Ecto neural progenitor cell (in vitro differentiated cells): ENCODE results near the gene ANKS1B.
"Not testable (repeated sequence)": the region's sequence is repeated elsewhere in the genome, so short reads cannot be mapped to it uniquely, and the experiment has no call there.

Experiments used
- DNase-seq: peaks from one replicate; pipeline ENCODE4 v3.0.0-alpha.2; 2018; ENCODE audit warnings: low spot score

The ANKS1B gene

GRCh38 chr12:99004799-99005466 lies 979.8 kb downstream of the ANKS1B start:
- peak; percentile 55 for DNase-seq

- DNase-seq = no peak
These were observed 982.0 kb downstream of the ANKS1B start for GRCh38 chr12:99002731-99003130.

GRCh38 chr12:99002156-99002555 lies 982.6 kb downstream of the ANKS1B start:
- no peak for DNase-seq

DNA sequence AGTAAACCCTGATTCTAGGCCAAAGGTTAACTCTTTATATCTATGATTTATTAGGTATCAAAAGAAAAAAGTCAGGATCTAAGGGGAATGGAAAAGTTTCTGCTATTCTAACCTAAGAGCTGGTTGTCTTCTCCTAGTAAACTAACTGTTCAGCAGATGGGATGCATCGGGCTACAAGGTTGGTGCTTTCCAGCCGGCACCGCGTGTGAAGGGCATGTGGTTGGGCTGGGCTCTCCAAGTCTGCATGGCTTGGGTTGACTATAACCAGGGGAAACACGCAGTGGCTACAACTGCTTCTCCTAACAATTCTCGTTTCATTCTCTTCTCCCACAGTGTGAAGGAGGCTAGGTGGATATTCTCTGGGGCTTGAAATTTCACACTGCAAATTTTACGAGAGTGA lies 985.2 kb downstream of the ANKS1B start:
- DNase-seq = no peak

DNA sequence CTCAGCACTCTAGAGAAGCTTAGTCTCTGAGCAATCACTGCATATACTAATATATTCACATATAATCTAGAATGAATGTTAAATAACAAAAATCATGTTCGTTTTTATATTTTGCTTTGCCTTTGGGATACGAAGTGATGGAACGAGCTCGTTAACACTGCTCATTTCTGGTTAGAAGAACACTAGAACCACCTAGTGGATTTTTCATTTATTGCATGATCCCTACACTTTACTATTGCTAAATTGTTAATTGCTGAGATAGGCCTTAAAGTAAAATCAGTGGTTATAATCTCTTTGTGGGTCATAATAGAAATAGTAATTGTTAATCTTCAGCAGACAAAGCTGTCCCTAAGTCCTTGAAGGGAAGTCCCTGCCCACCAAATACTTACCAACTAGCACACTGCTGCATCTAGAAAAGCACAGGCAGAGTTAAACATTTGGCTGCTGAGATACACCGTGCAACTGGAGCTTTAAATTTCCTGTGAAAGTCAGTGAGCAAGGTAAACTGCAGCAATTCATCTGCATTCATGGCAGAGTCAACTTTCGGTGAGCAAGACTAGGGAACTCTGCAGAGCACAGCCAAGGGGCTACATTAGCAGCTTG lies 985.9 kb downstream of the ANKS1B start:
- DNase-seq = no peak

DNA sequence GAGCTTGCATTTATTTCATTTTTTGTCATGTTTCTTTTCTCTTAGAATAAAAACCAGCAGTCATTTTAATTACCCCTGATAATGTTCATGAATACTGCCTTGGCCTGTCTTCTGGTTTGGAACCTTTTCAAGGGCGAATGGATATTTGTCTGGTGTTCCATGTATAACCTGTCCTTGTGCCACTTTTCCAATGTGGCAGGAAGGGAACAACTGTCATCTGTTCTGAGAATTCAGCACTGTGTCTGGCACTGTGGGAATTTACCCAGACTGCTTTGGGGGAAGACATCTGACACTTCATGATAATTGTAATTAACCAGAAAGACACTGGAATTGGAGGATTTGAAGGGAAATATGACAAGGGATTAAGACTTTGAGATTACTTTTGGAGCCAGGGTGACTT lies 986.8 kb downstream of the ANKS1B start:
- DNase-seq = no peak

- no peak for DNase-seq
These were observed 994.1 kb downstream of the ANKS1B start for GRCh38 chr12:98990648-98991047.

DNA sequence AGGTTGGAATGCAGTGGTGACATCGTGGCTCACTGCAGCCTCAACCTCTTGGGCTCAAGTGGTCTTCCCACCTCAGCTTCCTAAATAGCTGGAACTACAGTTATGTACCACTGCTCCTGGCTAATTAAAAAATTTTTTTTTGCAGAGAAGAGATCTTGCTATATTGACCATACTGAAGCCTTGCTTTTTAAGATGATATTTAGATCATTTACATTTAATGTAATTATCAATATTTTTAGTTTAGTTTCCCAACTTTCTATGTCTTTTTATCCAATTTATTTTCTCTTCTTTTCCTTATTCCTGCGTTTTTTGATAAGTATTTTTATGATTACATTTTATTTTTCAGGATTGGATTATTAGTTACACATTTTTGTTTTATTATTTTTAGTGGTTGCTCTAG lies 999.6 kb downstream of the ANKS1B start:
- no peak for DNase-seq

DNA sequence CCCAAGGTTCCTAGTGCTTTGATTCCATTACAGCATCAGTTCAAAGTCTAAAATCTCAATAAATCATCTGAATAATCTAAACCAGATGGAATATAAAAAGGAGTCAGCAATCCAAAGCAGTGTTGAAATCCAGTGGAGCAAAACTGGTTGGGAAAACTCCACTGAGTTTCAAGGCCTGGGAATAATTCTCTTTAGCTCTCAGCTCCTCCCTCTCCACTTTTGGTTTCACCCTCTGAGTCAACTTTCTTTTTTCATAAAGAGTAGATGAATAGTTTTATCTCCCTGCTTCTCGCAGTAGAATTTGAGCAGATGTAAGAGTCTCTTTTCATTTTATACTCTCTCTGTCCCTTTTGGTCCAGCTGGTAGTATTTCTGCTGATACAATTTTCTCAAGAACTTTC lies 1001.1 kb downstream of the ANKS1B start:
- no peak for DNase-seq

DNA sequence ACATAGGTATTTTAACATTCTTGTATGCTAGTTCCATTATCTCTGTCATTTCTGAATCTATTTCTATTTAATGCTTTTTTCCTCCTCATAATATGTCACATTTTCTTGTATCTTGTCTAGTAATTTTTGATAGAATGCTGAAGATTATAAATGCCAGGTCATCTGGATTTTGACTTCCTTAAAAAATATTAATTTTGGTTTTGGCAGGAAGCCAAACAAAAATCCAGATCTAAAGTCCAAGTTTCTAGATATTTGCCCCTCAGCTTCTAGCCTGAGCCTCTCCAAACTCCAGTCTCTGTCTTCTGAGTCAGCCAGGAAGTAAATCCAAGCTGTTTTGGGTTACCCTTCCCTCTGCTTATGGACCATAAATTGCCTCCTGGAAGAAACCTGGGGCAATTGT lies 1004.2 kb downstream of the ANKS1B start:
- DNase-seq = no peak

GRCh38 chr12:98977186-98977585 lies 1007.5 kb downstream of the ANKS1B start:
- DNase-seq = no peak

DNA sequence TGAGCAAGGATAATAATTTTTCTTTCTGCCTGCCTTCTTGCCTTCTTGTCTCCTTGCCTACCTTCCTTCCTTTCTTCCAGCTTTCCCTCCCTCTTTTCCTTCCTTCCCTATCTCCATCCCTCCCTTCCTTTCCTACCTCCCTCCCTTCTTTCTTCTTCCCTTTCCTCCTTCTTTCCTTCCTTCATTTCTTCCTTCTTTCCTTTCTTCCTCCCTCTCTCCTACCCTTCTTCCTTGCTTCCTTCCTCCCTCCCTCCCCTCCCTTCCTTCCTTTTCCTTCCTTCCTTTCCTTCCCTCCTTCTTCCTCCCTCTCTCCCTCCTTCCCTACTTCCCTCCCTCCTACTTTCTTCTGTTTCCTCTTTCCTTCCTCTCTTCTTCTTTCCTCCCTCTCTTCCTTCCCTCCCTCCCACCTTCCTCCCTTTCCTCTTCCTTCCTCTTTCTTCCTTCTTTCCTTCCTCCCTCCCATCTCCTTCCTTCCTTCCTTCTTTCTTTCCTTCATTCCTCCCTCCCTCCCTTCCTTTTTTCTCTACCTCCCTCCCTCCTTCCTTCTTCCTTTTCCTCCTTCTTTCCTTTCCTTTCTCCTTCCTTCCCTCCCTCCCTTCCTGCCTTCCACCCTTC lies 1009.9 kb downstream of the ANKS1B start:
- no peak for DNase-seq

- DNase-seq = no peak
These were observed 1011.3 kb downstream of the ANKS1B start for GRCh38 chr12:98973395-98973794.

- DNase-seq = no peak
These were observed 1013.8 kb downstream of the ANKS1B start for GRCh38 chr12:98970950-98971349.

DNA sequence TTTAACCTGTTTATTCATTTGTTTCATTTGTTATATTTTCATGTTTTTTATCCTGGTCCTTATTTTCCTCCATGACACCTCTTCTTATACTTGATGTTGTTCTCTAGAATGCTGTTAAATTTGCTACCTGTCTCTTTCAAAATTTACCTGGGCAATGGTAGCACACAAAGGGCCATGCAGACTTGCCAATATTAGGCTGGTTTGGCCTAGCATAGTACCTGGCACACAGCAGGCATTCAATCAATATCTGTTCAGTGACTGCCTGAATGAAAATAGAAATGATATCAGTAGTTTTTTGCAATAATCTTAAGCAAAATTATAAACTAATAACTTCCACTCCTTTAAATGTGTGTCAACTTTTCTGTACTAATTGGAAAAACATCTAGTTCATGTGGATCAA lies 1014.5 kb downstream of the ANKS1B start:
- DNase-seq = no peak

- DNase-seq = no peak
These were observed 1015.8 kb downstream of the ANKS1B start for GRCh38 chr12:98968896-98969295.

- not testable (repeated sequence) for DNase-seq
These were observed 1027.6 kb downstream of the ANKS1B start for GRCh38 chr12:98957135-98957534.

GRCh38 chr12:98955284-98955683 lies 1029.5 kb downstream of the ANKS1B start:
- DNase-seq = no peak

GRCh38 chr12:98954506-98954905 lies 1030.2 kb downstream of the ANKS1B start:
- no peak for DNase-seq

DNA sequence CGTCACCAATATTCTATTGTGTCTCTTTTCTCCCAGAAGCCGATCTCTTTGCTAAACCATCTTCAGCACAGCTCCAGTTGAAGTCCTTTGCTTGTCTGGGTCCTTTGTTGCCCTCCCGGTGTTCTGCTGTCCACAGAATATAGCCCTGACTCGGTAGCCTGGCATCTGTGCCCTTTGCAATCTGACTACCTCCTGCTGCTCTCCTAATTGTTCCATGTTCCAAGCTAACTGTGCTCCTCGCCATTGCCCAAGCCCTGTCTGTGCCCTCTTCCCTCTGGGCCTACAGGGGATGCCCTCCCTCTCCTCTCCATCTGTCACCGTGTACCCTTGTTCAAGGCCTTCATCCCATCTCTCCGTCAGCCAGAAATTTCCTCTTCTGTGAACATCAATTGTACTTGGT lies 1033.3 kb downstream of the ANKS1B start:
- no peak for DNase-seq

- DNase-seq = no peak
These were observed 1036.3 kb downstream of the ANKS1B start for GRCh38 chr12:98948343-98948949.

GRCh38 chr12:98945864-98946263 lies 1038.9 kb downstream of the ANKS1B start:
- DNase-seq = no peak

GRCh38 chr12:98939926-98940325 lies 1044.8 kb downstream of the ANKS1B start:
- DNase-seq = no peak
